ENCODE measurements around the gene SPZ1.
"Not testable (repeated sequence)": the region's sequence is repeated elsewhere in the genome, so short reads cannot be mapped to it uniquely, and the experiment has no call there.

Gene SPZ1

GRCh38 chr5:80339116-80339515, 19.3 kb downstream of the SPZ1 start:
- DNase-seq (ENCODE audit: low read depth): no peak

DNA sequence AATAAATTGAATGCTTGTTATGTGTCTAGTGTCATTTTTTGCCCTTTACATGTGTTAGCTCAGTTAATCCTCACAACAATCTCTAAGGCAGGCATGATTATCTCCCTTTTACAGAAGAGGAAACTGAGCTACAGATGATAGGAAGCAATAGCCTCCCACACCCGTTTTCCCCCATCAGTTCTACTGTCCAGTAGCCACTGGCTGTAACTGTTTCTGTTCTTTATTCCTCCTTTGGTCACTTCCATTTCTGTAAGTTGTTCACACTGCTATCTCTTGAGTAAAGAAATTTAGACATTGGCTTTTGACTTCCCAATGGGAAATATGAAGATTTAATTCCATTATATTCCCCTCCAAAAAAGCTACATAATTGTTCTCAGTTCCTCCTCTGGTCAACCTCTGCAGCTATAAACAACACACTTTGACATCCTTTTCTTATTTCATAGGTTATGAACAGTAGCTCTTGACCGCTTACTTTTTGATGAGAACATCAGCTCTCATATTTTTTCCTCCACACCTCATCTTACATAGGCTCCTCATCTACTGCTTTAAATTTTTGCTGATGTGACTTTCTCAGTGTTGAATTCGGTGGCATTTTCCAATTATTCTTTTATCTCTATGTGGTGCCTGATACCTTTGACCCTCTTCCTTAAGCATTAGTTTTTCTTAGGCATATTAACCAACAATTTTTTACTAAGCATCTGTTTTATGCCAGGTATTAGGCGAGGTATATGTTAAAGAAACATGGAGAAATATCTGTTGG, 21.4 kb downstream of the SPZ1 start:
- DNase-seq (ENCODE audit: low read depth): no peak

DNA sequence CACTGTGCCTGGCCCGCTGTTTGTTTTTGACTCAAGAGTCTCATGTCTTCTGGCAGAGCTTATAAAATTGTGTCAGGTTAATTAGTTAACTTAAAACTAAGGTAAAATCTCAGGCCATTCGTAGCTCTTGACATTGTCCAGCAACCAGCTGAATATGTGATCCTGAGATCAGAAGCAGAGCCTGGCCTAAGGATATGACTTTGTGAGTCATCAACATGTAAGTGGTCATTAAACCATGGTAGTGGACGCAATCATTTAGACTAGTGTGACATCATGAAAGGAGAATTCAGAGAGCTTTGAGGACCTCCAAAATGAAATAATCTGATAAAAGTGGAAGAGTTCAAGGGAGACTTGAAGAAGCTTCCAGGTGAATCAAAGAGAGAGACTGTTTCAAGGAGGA, 23.3 kb downstream of the SPZ1 start:
- DNase-seq (ENCODE audit: low read depth): no peak

DNA sequence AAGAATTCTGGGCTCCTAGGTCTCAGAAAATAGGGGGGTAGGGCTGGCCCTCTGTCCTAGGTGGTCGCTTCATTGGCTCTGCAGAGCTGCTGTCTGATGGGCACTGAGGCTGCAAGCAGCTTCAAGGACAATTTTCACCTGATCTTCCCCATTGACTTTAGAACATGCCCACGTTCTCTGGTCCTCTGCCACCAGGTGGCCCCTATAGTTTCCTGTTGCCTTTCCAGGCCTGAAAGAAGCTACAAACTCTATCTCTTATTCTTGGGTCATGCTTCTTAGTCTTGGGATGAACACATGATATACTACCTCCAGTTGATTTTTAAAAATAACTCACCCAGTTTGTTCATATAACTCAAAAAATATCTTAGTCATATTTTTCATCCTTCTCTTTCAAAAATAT, 26.3 kb downstream of the SPZ1 start:
- DNase-seq (ENCODE audit: low read depth): no peak

DNA sequence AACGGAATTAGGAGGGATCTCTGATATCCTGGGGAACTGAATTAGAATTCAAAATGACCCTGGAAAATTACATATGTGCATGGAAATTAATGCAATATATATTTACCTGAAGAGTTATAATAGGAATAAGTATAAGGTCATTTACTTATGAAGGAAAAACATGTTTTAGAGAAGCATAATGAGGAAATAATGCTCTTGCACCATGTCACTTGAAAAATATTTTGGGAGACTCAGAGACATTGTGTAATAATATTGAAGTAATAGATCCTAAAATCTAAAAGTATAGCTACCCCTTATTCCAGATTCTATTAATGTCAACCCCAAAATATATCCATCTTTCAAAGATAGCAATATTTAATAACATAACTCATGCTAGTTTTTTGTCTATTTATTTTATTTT, 28.4 kb downstream of the SPZ1 start:
- DNase-seq (ENCODE audit: low read depth): no peak

- DNase-seq (ENCODE audit: low read depth): not testable (repeated sequence)
Measured at GRCh38 chr5:80351019-80351418, 31.2 kb downstream of the SPZ1 start.

DNA sequence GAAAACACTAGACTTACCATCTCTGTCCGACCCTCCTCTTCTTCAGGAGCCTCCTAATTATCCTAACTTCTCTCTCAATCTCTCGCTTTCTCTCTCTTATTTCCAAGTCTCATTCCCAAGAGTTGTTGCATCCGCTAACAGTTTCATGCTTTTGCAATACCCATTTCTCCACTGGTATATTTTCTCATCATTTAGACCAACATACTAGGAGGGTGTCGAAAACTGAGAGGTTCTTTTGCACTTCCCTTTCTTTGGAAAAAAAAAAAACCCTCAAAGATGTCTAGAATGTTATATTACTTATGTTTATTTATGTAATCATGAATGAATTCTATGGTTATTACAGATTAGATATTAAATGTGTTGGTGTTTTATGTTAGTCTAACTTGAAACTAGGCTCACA, 35.9 kb downstream of the SPZ1 start:
- DNase-seq (ENCODE audit: low read depth): no peak

DNA sequence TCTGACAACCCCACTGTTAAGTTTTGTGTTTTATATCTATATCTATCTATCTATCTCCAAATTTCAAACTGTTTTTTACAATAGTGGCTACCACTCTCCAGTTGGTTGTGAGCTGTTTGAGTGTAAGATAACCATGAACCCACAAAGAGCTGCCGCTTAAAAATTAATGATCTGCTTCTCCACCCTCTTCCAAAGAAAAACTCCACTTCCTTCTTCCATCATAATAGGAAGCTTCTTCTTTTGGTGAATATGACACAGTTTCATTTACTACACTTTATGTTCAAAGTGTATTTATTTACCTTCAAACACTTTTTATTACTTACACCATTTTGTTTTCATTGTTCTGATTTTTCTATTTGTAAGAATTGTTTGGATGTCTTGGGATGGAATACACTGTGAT, 37.9 kb downstream of the SPZ1 start:
- DNase-seq (ENCODE audit: low read depth): no peak

- DNase-seq (ENCODE audit: low read depth): no peak
Measured at GRCh38 chr5:80360914-80361444, 41.2 kb downstream of the SPZ1 start.

GRCh38 chr5:80364892-80365291, 45.1 kb downstream of the SPZ1 start:
- DNase-seq (ENCODE audit: low read depth): no peak

- no peak for DNase-seq (ENCODE audit: low read depth)
Measured at GRCh38 chr5:80368661-80369480, 49.1 kb downstream of the SPZ1 start.

GRCh38 chr5:80369521-80369920, 49.7 kb downstream of the SPZ1 start:
- DNase-seq (ENCODE audit: low read depth): no peak

GRCh38 chr5:80370390-80370789, 50.6 kb downstream of the SPZ1 start:
- no peak for DNase-seq (ENCODE audit: low read depth)
